Sigmoid colon (tissue), 4 donors: Measurements from ENCODE around the gene ADCY4.

Experiments used
- CTCF ChIP-seq, 4 experiments: fragments of 450-650 bp in 3 of 4; fragments of 200-600 bp in 1 of 4; IDR thresholded peaks; one replicate each; pipeline ENCODE4 v1.5.1; 2016 to 2019; ENCODE audit warnings: antibody characterized with exemption in 4 of 4, mild to moderate bottlenecking in 3 of 4, moderate library complexity in 2 of 4
- EP300 ChIP-seq, 4 donors: sonication (generic); formaldehyde crosslinking; IDR thresholded peaks; one replicate each; pipeline ENCODE4 v1.6.1; 2017; ENCODE audit warnings: antibody characterized with exemption in 4 of 4
- POLR2A ChIP-seq, 2 donors: fragments of 450-650 bp; IDR thresholded peaks; one replicate each; pipeline ENCODE4 v1.6.1; 2016; ENCODE audit warnings: antibody characterized with exemption in 2 of 2, mild to moderate bottlenecking in 2 of 2, moderate library complexity in 2 of 2
- POLR2AphosphoS5 ChIP-seq, 4 donors: sonication (generic); formaldehyde crosslinking; IDR thresholded peaks; one replicate each; pipeline ENCODE4 v1.6.1; 2017; ENCODE audit warnings: antibody characterized with exemption in 4 of 4

GRCh38 chr14:24325963-24326362, 8.9 kb downstream of the ADCY4 start:
- no peak for TF ChIP-seq CTCF (IDR thresholded peaks at IDR 0.05)
- no peak for TF ChIP-seq EP300 (IDR thresholded peaks at IDR 0.05)
- TF ChIP-seq POLR2A (IDR thresholded peaks at IDR 0.05): no peak
- no peak for TF ChIP-seq POLR2AphosphoS5 (IDR thresholded peaks at IDR 0.05)
